Lung (tissue), 12 donors: ENCODE data around the gene KIF18A. TPM values are rescaled to one million over a fixed set of nuclear protein-coding genes. Genes with fewer than 3 reads are reported as not detected.

Experiments used
- ATAC-seq: fragments of 200-7000 bp; cut with Tn5 transposase; one replicate; pipeline ENCODE4 v1.9.1; 2020; ENCODE audit warnings: moderate number of reproducible peaks; ENCODE audit not compliant: insufficient read depth, low FRiP score
- DNase-seq, 3 donors: peaks; one replicate each; pipeline ENCODE4 v3.0.0-alpha.2; 2013 to 2017
- H3K27ac ChIP-seq, 2 donors: one replicate each; pipeline ENCODE4 v1.5.1; 2013; ENCODE audit warnings: mild to moderate bottlenecking in 2 of 2, moderate library complexity in 2 of 2, control low read depth in 1 of 2, inconsistent platforms in 1 of 2, low read depth in 1 of 2, low read length in 1 of 2
- H3K27me3 ChIP-seq, 3 donors: one replicate each; pipeline ENCODE4 v1.5.1; 2013; ENCODE audit warnings: low read length in 2 of 3; ENCODE audit not compliant: control insufficient read depth in 3 of 3, insufficient read depth in 3 of 3
- H3K36me3 ChIP-seq, 4 donors: one replicate each; pipeline ENCODE4 v1.5.1; 2013; ENCODE audit warnings: low read length in 4 of 4, mild to moderate bottlenecking in 1 of 4, moderate library complexity in 1 of 4; ENCODE audit not compliant: control insufficient read depth in 4 of 4, insufficient read depth in 4 of 4
- H3K4me1 ChIP-seq, 5 donors: one replicate each; pipeline ENCODE4 v1.5.1; 2013; ENCODE audit warnings: low read length in 5 of 5, mild to moderate bottlenecking in 2 of 5, moderate library complexity in 1 of 5; ENCODE audit not compliant: control insufficient read depth in 5 of 5, insufficient read depth in 5 of 5
- H3K4me3 ChIP-seq: one replicate; pipeline ENCODE4 v1.5.1; 2013; ENCODE audit warnings: mild to moderate bottlenecking, control low read depth, moderate library complexity
- H3K9ac ChIP-seq, 2 donors: one replicate each; pipeline ENCODE4 v1.5.1; 2013; ENCODE audit warnings: low read length in 2 of 2, control low read depth in 1 of 2; ENCODE audit not compliant: insufficient read depth in 1 of 2
- H3K9me3 ChIP-seq, 4 donors: one replicate each; pipeline ENCODE4 v1.5.1; 2013; ENCODE audit warnings: low read length in 3 of 4, mild to moderate bottlenecking in 1 of 4, moderate library complexity in 1 of 4; ENCODE audit not compliant: control insufficient read depth in 4 of 4, insufficient read depth in 3 of 4
- WGBS, 2 donors: extraction: QIAGEN DNeasy Blood & Tissue Kit; methylation state at CpG; one replicate each; pipeline ENCODE4 v1.1.7; 2013; 5-methylcytosine and 5-hydroxymethylcytosine counted together
- polyA plus RNA-seq, 2 donors: library from polyadenylated mRNA; stranded (reverse); fragments of 200-250 nt; gene quantifications; one replicate each; pipeline ENCODE4 v1.2.1, GENCODE V29; 2013
- total RNA-seq, 2 donors: library from RNA; depleted of rRNA in 1 of 2; stranded (reverse); fragments of >200 nt in 1 of 2; gene quantifications; one replicate each; pipeline ENCODE4 v1.2.1, GENCODE V29; 2014 to 2021
- TF ChIP-seq, protein P1 (sequence below): IDR thresholded peaks from 2 replicates; pipeline ENCODE4 v1.5.1; 2012; ENCODE audit warnings: mild to moderate bottlenecking; ENCODE audit errors: control extremely low read depth, extremely low read depth
- donor health status: control.
- donor health status: control.
- donor health status: Bipolar disorder and iron deficiency.
- donor health status: healthy.
- donor health status: DM: yes; HTN: yes; CAD: no.

KIF18A gene
- total and polyA plus RNA-seq, 4 donors, result 0.78 to 7.5 (median 1.3) TPM

DNA sequence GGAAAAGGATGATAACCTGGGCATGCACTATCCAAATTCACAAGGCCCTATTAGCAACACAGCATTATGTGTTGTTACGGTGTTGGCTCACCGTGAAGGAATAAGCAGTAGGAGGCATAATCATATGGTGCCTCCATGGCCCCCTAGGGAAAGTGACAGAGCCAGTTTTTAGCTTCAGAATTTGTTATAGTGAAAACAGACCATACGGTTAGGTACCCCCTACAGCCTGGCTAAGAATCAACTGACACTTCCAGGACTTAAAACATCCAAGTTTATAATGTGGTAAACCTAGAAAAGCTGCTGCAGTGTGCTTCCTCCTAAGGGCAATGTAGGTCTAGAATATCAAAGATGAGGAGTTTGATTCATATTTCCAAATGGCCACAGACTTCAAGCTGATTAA is 30.4 kb downstream of the KIF18A start:
- Histone ChIP-seq H3K27ac (no peak overlapping the region), H3K36me3 (peaks cover 0 to 8% (median 0%) of the 10 kb centered on the region in 4 donors), H3K9me3 (no peaks in the 10 kb centered on the region), H3K9ac (no peak overlapping the region), H3K27me3 (no peaks in the 10 kb centered on the region), H3K4me1 (no peaks in the 10 kb centered on the region), H3K4me3 (no peak overlapping the region)
- 93 to 98% methylated on average over 3 of the region's 3 CpGs for WGBS, 2 donors
- DNase-seq (no peak), ATAC-seq (no peak)
- TF ChIP-seq, protein P1, sequence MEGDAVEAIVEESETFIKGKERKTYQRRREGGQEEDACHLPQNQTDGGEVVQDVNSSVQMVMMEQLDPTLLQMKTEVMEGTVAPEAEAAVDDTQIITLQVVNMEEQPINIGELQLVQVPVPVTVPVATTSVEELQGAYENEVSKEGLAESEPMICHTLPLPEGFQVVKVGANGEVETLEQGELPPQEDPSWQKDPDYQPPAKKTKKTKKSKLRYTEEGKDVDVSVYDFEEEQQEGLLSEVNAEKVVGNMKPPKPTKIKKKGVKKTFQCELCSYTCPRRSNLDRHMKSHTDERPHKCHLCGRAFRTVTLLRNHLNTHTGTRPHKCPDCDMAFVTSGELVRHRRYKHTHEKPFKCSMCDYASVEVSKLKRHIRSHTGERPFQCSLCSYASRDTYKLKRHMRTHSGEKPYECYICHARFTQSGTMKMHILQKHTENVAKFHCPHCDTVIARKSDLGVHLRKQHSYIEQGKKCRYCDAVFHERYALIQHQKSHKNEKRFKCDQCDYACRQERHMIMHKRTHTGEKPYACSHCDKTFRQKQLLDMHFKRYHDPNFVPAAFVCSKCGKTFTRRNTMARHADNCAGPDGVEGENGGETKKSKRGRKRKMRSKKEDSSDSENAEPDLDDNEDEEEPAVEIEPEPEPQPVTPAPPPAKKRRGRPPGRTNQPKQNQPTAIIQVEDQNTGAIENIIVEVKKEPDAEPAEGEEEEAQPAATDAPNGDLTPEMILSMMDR, result no peak

DNA sequence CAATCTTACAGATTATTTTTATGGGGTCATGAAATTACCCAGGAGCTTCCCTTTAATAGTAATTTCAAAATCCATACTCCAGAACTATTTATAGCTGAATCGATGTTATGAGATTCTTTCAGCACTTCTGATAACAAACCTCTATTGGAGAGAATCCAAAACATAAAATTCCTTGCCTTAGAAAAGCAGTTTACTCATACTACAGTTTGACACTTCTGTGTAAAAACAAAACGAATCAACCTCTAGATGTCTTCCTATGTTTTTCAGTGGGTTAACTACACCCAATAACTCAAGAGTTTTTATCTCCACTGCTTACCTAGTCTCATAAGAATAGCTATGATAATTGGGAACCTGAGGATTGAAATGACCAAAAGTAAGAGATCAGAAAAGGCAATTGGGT is 35.6 kb downstream of the KIF18A start:
- no peaks in the 10 kb centered on the region for H3K27me3 ChIP-seq
- ATAC-seq (no peak), DNase-seq (no peak)
- no peaks in the 10 kb centered on the region for H3K4me1 ChIP-seq
- WGBS, 2 donors, result 33 to 69% methylated on average over 2 of the region's 2 CpGs
- H3K9me3 ChIP-seq, result no peaks in the 10 kb centered on the region
- TF ChIP-seq, protein P1, result no peak
- no peak overlapping the region for H3K4me3 ChIP-seq
- H3K27ac ChIP-seq, result no peak overlapping the region
- no peaks in the 10 kb centered on the region for H3K36me3 ChIP-seq
- no peak overlapping the region for H3K9ac ChIP-seq

DNA sequence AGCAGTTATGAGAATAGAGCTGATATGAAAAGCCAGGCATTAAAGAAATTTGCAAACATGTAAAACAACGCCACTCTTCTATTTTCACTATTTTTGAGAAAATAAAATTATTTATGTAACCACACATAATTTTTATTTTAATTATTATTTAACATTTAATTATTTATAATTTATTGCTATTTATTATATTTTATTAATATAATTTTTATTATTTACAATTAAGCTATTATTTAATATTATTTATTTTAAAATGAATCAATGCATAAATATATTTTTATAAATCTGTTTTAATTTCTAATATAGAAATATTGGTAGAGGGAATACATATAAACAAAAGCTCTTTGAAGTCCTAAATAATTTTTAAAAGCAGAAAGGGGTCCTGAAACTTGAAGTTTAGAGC is 36.7 kb downstream of the KIF18A start:
- no peaks in the 10 kb centered on the region for H3K9me3 ChIP-seq
- H3K9ac ChIP-seq, result no peak overlapping the region
- 100% methylated on average over 1 of the region's 1 CpG for WGBS, 2 donors
- no peak overlapping the region for H3K27ac ChIP-seq
- no peaks in the 10 kb centered on the region for H3K36me3 ChIP-seq
- H3K4me3 ChIP-seq, result no peak overlapping the region
- no peaks in the 10 kb centered on the region for H3K4me1 ChIP-seq
- ATAC-seq (no peak), DNase-seq (no peak)
- no peaks in the 10 kb centered on the region for H3K27me3 ChIP-seq
- TF ChIP-seq, protein P1, result no peak

DNA sequence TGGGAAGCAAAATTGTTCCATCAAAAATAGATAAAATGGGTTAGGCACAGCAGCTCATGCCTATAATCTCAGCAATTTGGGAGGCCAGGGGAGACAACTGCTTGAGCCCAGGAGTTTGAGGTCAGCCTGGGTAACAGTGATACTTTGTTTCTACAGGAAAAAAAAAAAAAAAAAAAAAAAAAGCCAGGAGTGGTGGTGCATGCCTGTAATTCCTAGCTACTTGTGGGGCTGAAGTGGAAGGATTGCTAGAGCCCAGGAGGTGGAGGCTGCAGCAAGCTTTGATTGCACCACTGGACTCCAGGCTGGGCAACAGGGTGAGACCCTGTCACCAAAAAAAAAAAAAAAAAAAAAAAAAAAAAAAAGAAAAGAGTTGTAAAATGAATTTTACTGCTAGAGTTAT is 49.6 kb downstream of the KIF18A start:
- DNase-seq (peak in 2 of 3 donors; percentile 13 to 29), ATAC-seq (no peak)
- Histone ChIP-seq H3K9ac (no peak overlapping the region), H3K4me1 (no peaks in the 10 kb centered on the region), H3K27ac (no peak overlapping the region), H3K36me3 (peaks cover 0 to 4% (median 2%) of the 10 kb centered on the region in 4 donors), H3K27me3 (no peaks in the 10 kb centered on the region), H3K4me3 (no peak overlapping the region), H3K9me3 (no peaks in the 10 kb centered on the region)
- TF ChIP-seq, protein P1, result no peak
